Mononuclear cell (primary cell): Measurements from ENCODE around the gene HYAL3. TPM values are rescaled to one million over a fixed set of nuclear protein-coding genes. Genes with fewer than 3 reads are reported as not detected.

Source experiments
- H3K27me3 ChIP-seq: 2 replicates; pipeline ENCODE4 v1.6.0; 2011; ENCODE audit warnings: low read length, control low read depth; ENCODE audit not compliant: insufficient read depth
- H3K4me1 ChIP-seq: 2 replicates; pipeline ENCODE4 v1.5.1; 2011; ENCODE audit warnings: mild to moderate bottlenecking, low read length, control low read depth; ENCODE audit not compliant: insufficient read depth
- H3K4me3 ChIP-seq: 2 replicates; pipeline ENCODE4 v1.5.1; 2011; ENCODE audit warnings: mild to moderate bottlenecking, low read length, moderate library complexity
- H3K9me3 ChIP-seq: 2 replicates; pipeline ENCODE4 v1.5.1; 2011; ENCODE audit warnings: low read depth, mild to moderate bottlenecking, control low read depth, low read length
- total RNA-seq: library from RNA; depleted of rRNA; stranded (reverse); fragments of >200 nt; gene quantifications from one replicate; pipeline ENCODE4 v1.2.3, GENCODE V29; 2012

The HYAL3 gene
- total RNA-seq, 1 donor = 2.0 TPM

DNA sequence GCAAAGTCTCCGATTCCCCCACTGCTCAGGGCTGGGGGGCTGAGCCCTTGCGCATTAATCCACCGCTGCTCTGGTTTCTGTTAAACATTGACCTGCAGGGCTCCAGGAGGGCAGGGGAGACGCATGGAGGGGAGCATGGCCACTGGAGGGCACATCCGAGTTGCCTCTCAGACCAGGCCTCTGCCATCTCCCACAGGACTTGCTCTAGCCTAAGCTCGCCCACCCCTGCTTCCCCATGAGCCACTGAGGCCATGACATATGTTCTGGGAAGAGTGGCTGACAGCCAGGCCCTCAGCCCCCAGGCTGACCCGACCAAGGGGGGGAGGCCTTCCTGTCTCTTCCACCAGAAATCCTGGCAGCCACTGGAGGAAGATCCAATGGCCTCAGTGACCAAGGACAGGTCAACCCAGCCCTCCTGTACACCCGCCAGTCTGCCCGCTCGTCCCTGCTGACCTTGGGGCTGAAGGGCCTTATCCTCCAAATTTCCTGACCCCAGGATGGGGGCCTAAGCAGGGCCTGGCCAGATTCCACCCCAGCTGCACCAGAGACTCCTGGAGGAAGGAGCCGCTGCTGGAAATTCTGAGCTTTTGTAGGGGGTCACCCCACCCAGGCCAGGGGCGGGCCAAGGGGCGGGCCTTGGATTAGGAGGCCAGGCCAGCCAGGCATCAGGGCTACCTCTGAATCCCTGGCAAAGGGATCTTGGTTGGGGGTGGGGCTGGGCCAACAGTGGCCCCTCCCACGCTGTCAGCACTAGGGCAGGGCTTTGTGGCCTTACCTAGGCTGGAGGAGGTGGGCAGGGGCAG is 4.0 kb upstream of the HYAL3 start, which contains the start of gene HYAL1:
Gene HYAL1, minus strand, starts transcription at position 562 of the 803 bp plus-strand sequence. CDS start 618 bp downstream, outside the sequence.
- H3K27me3 ChIP-seq = no peaks in the 10 kb centered on the region
- H3K4me1 ChIP-seq = peaks cover 25% of the 10 kb centered on the region
- no peaks in the 10 kb centered on the region for H3K9me3 ChIP-seq
- no peak within 1 kb of the TSS for H3K4me3 ChIP-seq

- Histone ChIP-seq H3K4me3 (no peak overlapping the region), H3K27me3 (no peaks in the 10 kb centered on the region), H3K9me3 (no peaks in the 10 kb centered on the region), H3K4me1 (peaks cover 33% of the 10 kb centered on the region)
These were observed 3.1 kb upstream of the HYAL3 start for GRCh38 chr3:50302095-50303012.

DNA sequence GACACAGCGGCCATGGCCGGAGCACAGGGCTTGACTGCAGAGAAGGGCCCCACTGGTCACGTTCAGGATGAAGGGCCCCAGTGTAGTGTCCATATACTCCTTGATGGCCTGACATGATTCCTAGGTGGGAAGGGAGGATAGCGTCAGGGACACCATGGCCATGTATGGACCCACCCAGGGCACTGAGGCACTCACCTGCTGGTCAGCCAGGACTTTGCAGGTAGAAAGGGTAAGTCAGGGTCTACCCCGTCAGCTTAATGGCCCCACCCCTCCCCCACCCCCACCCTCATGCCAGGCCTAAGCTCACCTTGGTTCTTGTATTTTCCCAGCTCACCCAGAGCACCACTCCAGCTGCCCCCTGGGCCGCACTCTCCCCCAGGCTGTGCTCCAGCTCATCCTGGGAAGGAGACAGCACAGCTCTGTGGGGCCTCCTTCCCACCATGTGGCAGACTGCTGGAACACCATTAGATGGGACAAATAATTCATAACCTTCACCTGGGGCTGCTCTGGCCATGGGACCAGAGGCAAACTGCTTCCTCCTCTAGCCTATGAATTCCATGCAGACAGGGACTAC is 1.6 kb upstream of the HYAL3 start:
- H3K9me3 ChIP-seq = no peaks in the 10 kb centered on the region
- H3K4me3 ChIP-seq = no peak overlapping the region
- H3K4me1 ChIP-seq = peaks cover 34% of the 10 kb centered on the region
- H3K27me3 ChIP-seq = no peaks in the 10 kb centered on the region

GRCh38 chr3:50299929-50300680 is 900 bp upstream of the HYAL3 start:
- Histone ChIP-seq H3K4me1 (peaks cover 34% of the 10 kb centered on the region), H3K9me3 (no peaks in the 10 kb centered on the region), H3K27me3 (no peaks in the 10 kb centered on the region), H3K4me3 (peak overlapping the region; percentile 37)

DNA sequence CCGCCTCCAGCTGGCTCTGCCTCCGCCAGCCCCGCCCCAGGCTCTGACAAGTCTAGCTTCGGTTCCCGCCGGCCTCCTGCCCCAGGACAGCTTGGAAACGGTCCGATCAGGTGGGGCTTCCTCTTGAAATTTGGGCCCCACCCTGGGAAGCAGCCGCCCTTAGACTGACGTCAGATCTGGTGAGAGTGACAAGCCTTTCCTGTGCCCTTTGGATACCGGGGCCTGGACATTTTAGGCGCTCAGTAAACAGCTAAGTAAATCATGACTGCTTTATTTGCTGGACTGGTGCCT is 378 bp upstream of the HYAL3 start:
- H3K27me3 ChIP-seq = no peaks in the 10 kb centered on the region
- H3K9me3 ChIP-seq = no peaks in the 10 kb centered on the region
- peak overlapping the region; percentile 37 for H3K4me3 ChIP-seq
- peaks cover 34% of the 10 kb centered on the region for H3K4me1 ChIP-seq

DNA sequence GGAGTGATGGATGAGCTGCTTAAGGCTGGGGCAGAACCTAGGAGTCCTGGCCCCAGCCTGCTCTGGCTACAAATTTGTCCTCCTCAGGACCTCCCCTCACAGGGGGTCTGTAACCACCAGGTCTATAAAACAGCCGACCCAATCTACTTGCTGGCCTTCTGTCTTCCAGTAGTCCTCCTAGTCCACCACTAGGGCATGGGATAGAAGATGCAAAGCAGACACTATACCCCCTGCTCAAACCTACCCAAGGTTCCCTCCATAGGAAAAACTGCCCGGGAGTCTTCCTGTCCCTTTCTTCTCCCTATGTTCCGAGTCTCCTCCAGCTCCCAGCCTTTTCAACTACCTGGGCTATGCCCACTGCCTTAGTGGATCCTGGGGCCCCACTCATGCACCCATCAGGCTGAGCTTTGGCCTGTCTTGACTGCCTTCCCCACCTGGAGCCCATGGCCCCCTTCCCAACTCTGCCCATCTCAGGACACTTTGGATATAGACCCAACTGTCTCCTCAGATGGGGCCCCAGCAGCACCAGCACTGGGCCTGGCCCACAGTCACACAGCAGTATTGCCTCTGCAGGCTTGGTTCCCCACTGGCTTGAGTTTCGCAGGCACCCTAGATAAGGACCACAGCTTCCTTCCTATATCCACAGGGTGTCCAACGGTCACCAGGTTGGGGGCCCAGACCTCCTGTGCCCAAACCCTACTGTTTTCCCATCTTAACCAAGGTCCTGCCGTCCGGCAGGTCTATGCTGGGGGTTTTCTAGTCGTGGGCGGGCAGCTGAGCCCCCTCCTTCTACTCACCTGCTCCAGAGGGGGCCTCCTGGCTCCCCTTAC is 1.1 kb downstream of the HYAL3 start:
- Histone ChIP-seq H3K4me3 (peak overlapping the region; percentile 74), H3K27me3 (no peaks in the 10 kb centered on the region), H3K9me3 (no peaks in the 10 kb centered on the region), H3K4me1 (peaks cover 34% of the 10 kb centered on the region)

DNA sequence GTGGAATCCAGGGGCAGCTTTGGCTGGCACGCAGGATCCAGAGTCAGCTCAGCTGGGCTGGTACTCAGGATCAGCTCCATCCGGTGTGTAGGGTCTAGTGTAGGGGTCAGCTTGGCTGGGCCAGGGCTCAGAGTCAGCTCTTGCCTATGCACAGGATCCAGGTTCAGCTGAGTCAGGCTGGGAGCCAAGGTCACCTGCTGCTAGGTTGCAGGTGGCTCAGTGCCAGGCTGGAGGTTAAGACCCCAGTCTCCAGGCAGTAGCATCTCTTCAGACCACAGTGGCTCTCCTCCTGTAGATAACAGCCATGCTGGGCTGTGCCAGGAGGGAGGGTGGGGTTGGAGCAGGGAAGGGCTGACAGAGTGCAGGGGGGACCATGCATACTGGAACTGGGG is 1.8 kb downstream of the HYAL3 start:
- H3K9me3 ChIP-seq = no peaks in the 10 kb centered on the region
- peaks cover 41% of the 10 kb centered on the region for H3K4me1 ChIP-seq
- H3K4me3 ChIP-seq = no peak overlapping the region
- H3K27me3 ChIP-seq = no peaks in the 10 kb centered on the region

DNA sequence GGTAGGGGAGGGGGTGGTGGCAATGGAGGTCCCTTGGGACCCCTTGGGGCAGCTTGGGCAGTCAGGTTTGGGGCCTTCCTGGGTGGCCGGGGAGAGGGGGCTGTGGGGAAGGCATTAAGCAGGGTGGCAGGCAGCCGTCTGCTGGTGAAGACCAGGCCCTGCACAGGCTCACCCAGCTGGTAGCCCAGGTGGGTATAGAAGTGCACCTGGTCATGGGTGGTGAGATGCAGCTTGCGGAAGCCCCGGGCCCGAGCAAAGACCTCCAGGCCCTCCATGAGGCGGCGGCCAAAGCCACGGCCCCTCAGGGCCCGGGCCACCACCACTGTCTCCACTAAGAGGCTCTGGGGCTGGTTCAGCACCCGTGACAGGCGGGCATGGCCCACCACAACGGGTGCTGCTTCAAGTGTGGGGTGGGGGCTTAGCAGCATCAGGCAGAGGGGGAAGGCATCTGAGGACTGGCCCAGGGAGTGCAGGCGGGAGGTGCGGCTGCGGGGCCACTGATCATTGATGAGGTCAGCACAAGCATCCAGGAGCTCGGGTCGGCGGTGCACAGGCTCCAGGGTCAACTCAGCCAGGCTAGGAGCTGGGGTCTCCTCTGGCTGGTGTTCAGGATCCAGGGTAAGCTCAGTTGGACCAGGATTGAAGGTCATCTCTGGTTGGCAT is 2.4 kb downstream of the HYAL3 start:
- H3K4me1 ChIP-seq = peaks cover 41% of the 10 kb centered on the region
- no peak overlapping the region for H3K4me3 ChIP-seq
- no peaks in the 10 kb centered on the region for H3K27me3 ChIP-seq
- no peaks in the 10 kb centered on the region for H3K9me3 ChIP-seq

DNA sequence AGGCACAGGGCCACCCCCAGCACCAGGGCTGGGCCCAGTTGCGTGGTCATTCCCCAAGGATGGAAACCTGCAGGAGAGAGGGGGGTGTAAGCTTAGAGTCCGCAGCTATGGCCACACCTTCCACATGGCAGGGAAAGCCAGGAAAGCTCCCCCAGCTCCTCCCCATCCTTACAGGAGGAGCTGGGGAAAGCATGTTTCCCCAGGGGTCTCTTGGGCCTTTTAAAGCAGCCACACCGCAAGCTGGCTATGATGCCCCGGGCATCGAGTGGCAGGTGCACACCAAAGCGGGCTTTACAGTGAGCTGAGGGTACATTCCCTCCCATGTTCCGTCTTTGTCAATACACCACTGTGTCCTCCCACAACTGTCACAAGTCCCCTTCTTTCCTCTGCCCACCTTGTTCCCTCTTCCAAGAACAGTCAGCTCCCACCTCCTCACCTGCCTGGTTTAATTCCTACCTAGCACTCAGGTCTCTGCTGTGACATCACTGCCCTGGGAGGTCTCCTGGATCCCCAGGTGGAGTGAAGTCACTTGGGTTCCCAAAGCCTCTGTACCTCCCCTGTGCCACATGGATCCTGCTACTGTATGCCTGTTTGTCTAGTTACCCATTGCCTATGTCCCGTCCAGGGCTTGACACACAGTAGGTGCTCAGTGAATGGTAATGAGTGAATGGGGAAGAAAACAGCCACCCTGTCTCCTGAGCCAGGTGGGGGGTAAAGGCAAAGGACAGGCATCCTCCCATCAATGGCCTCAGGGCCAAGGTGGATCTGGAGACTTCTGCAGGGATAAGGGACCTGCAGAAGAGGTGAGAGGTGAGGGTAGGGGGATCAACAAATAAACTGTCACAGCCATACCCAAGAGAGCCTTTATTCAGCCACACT is 3.4 kb downstream of the HYAL3 start:
- Histone ChIP-seq H3K4me3 (no peak overlapping the region), H3K27me3 (no peaks in the 10 kb centered on the region), H3K9me3 (no peaks in the 10 kb centered on the region), H3K4me1 (peaks cover 48% of the 10 kb centered on the region)

DNA sequence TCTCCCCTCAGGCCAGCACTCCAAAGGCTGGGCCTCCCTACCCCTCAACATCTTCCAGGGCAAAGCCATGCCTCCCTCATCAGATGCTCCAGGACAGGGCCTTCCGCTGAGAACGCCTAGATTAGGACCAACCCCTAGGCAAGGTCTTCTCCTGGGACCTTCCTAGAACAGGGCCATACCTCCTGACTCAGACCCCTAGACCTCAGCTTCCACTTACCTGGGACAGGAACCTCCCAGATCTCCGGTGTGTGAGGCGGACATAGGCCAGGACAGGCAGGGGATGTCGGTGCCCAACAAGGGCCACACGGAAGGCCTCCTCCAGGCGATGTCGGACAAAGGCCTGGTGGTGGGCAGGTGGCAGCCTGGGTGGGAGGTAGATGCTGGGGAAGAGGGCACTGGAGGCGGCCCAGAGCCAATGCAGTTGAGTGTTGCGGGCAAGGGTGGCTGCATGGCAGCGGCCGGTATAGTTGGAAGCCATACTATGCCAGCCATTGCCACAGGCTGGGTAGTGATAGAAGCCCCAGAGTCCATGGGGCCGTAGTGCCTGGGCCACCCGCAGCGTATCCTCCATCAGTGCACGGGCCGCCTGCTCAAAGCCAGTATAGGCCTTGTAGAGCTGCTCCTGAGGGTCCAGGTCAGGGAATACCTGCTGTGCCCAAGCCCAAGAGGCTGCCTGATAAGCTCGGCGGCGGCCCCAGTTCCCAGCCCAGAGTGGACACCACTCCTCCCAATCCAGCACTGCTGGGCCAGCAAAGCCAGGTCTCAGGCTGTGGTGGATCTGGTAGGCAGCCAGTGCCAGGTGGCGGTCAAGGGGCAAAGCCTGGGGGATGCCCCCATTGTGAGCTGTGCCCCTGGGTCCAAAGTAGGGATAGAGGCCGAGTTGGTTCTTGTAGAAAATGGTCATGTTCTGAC is 4.5 kb downstream of the HYAL3 start:
- Histone ChIP-seq H3K9me3 (no peaks in the 10 kb centered on the region), H3K27me3 (no peaks in the 10 kb centered on the region), H3K4me1 (peaks cover 39% of the 10 kb centered on the region), H3K4me3 (no peak overlapping the region)

- H3K9me3 ChIP-seq = no peaks in the 10 kb centered on the region
- H3K4me3 ChIP-seq = no peak overlapping the region
- no peaks in the 10 kb centered on the region for H3K27me3 ChIP-seq
- H3K4me1 ChIP-seq = peaks cover 37% of the 10 kb centered on the region
These were observed 5.1 kb downstream of the HYAL3 start for GRCh38 chr3:50294089-50294488.

DNA sequence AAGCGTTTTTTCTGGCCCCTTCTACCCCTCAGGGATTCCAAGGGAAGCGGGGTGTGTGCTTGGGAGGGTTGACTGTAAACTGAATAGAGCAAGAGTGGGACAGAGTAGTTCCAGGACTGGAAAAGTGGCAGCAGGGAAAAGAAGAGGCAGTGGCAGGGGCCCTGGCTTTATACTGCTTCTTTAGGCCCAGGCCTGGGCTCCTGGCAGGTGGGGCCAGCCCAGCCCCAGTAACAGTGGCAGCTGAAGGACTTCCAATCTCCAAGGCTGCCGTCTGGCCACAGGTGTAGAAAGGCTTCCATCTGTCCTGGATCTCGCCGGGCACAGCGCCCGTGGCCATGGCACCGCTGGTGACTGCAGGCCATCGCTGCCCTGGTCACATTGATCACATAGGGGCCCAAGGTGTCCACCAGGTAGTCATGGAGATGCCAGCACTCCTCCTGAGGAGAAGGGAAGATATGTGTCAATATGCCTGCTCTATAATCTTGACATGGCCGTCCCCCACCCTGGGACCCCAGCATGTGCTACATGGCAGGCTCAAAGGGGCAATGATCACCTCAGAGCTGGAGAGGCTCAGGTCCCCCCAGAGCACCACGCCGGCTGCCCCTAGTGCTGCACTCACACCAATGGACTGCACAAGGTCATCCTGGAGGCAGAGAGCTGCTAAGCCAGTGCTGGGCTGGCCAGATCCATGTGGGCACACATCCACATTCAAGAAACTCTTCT is 6.0 kb downstream of the HYAL3 start:
- H3K4me1 ChIP-seq = peaks cover 28% of the 10 kb centered on the region
- H3K27me3 ChIP-seq = no peaks in the 10 kb centered on the region
- no peaks in the 10 kb centered on the region for H3K9me3 ChIP-seq
- no peak overlapping the region for H3K4me3 ChIP-seq
